Activated CD4-positive, alpha-beta T cell treated with anti-CD3 and anti-CD28 coated beads for 48 hours (primary cell): ENCODE results near the gene SEBOX.

Source experiments
- DNase-seq: peaks from one replicate; pipeline ENCODE4 v3.0.0-alpha.2; 2020

SEBOX gene

GRCh38 chr17:28317099-28317965 is 47.7 kb downstream of the SEBOX start:
- no peak for DNase-seq

- no peak for DNase-seq
Measured at GRCh38 chr17:28315846-28316705, 48.9 kb downstream of the SEBOX start.

DNA sequence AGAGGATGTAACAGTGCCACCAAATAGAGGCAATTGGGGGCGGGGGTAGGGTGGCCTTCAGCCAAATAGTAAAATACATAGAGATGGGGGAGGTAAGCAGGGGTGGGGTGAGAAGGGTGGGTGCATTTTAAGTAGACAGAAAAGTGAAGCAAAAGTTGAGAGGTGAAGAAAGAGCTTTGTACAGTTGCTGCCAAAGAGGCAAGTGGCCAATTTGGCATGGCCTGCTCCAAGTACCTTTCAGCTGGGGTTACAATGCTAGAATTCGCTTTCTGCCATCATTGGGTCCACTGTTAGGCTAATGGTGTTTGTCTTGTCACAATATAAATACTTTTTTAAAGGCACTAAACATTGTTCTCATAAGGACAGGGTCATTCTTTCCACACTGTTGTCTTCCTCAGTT is 51.2 kb downstream of the SEBOX start:
- no peak for DNase-seq
